A549 treated with AZD9567 at 1 μM for 4 hours (cell line): Measurements from ENCODE around the gene BRI3BP. TPM values are rescaled to one million over a fixed set of nuclear protein-coding genes. Genes with fewer than 3 reads are reported as not detected.

Experiments used
- total RNA-seq: library from RNA; stranded (reverse); fragments of 200-300 nt; extraction: Qiagen RNA extraction; gene quantifications from 5 replicates; pipeline ENCODE4 v1.2.3, GENCODE V29; 2022; ENCODE audit not compliant: insufficient read depth

BRI3BP gene
- total RNA-seq: 19.0 to 22.8 TPM (median 21.7 TPM) in 5 replicates

GRCh38 chr12:124993626-124994436 lies at the start of gene BRI3BP:
TSS of gene BRI3BP (plus strand) at chr12:124993645. CDS start at chr12:124993791, 146 bp downstream.

GRCh38 chr12:125065021-125065918 lies 71.8 kb downstream of the BRI3BP start, which contains the start of gene AACS:
TSS of gene AACS (plus strand) at chr12:125065435. CDS start at chr12:125065585, 150 bp downstream.

Other genes starting within 250 kb of the BRI3BP start
- 133 to 166 TPM (median 163 TPM) in 5 replicates for gene SCARB1, start 129.8 kb upstream of the BRI3BP start, total RNA-seq
- 1,383 to 1,666 TPM (median 1,414 TPM) in 5 replicates for gene UBC, start 79.0 kb upstream of the BRI3BP start, total RNA-seq
- gene DHX37, start 4.5 kb upstream of the BRI3BP start, total RNA-seq: 30.7 to 44.4 TPM (median 41.9 TPM) in 5 replicates
- gene AACS, start 71.8 kb downstream of the BRI3BP start, total RNA-seq: 15.3 to 23.0 TPM (median 21.0 TPM) in 5 replicates
- gene TMEM132B, start 192.7 kb downstream of the BRI3BP start, total RNA-seq: 0.01 to 0.06 TPM (median 0.02 TPM) in 4 of 5 replicates, not detected in the other